ENCODE measurements around the gene NXT2. TPM values are rescaled to one million over a fixed set of nuclear protein-coding genes. Genes with fewer than 3 reads are reported as not detected.
"Not testable (repeated sequence)": the region's sequence is repeated elsewhere in the genome, so short reads cannot be mapped to it uniquely, and the experiment has no call there.

The NXT2 gene
- polyA plus RNA-seq, 1 of the 3 experiments (the other 2 are of a cell fraction), result 16.8 TPM

GRCh38 chrX:109553862-109554261 is 17.2 kb downstream of the NXT2 start:
- no peaks in the 10 kb centered on the region for H3K4me1 ChIP-seq (ENCODE audit: control insufficient read depth in 1 of 2, insufficient read depth in 2 of 2, low read depth in 1 of 2, low read length in 1 of 2)
- 3% methylated on average over 1 of the region's 1 CpG for WGBS (ENCODE audit: low lambda C conversion rate)
- H3K27me3 ChIP-seq (ENCODE audit: insufficient read depth), result peaks cover 18% of the 10 kb centered on the region; the same call in 1 of the 2 replicates
- TF ChIP-seq RFX5 (IDR thresholded peaks at IDR 0.05; ENCODE audit: low read length) (no peak), RXRA (IDR thresholded peaks at IDR 0.05; ENCODE audit: borderline replicate concordance, low read depth) (no peak), FOXM1 (IDR thresholded peaks at IDR 0.05; ENCODE audit: low read depth) (no peak), GABPA (IDR thresholded peaks at IDR 0.05; ENCODE audit: low read depth) (no peak)
- no peaks in the 10 kb centered on the region for H3K36me3 ChIP-seq (replicated peaks in 1 of 2; ENCODE audit: control insufficient read depth in 1 of 2, insufficient read depth in 2 of 2, low read length in 1 of 2)
- no peak overlapping the region for H3K27ac ChIP-seq (ENCODE audit: low read depth in 2 of 2, low read length in 1 of 2)
- H4K20me1 ChIP-seq (ENCODE audit: insufficient read depth), result no peaks in the 10 kb centered on the region
- no peak overlapping the region for H3K9ac ChIP-seq
- no peak overlapping the region for H3K4me3 ChIP-seq (ENCODE audit: low read depth in 2 of 2, low read length in 1 of 2)
- H2AFZ ChIP-seq (ENCODE audit: low read depth), result no peak overlapping the region
- CTCF ChIA-PET, result no interaction called here
- no peaks in the 10 kb centered on the region; the same call in 1 of the 2 replicates for H3K9me3 ChIP-seq
- no peaks in the 10 kb centered on the region for H3K9me2 ChIP-seq
- POLR2A ChIA-PET, result no interaction called here
- H3F3A ChIP-seq (replicated peaks; ENCODE audit: insufficient read depth), result no peaks in the 10 kb centered on the region
- DNase-seq, result no peak
- no peaks in the 10 kb centered on the region for H3K79me2 ChIP-seq (ENCODE audit: insufficient read depth)
- no peak overlapping the region for H3K4me2 ChIP-seq

- H3K36me3 ChIP-seq (replicated peaks in 1 of 2; ENCODE audit: control insufficient read depth in 1 of 2, insufficient read depth in 2 of 2, low read length in 1 of 2); H3K4me3 ChIP-seq (ENCODE audit: low read depth in 2 of 2, low read length in 1 of 2); H3K9me3 ChIP-seq; H3K79me2 ChIP-seq (ENCODE audit: insufficient read depth); DNase-seq; H4K20me1 ChIP-seq (ENCODE audit: insufficient read depth); H2AFZ ChIP-seq (ENCODE audit: low read depth); H3F3A ChIP-seq (replicated peaks; ENCODE audit: insufficient read depth); CTCF ChIA-PET; H3K4me2 ChIP-seq; H3K27ac ChIP-seq (ENCODE audit: low read depth in 2 of 2, low read length in 1 of 2); H3K4me1 ChIP-seq (ENCODE audit: control insufficient read depth in 1 of 2, insufficient read depth in 2 of 2, low read depth in 1 of 2, low read length in 1 of 2); POLR2A ChIA-PET; H3K9me2 ChIP-seq; H3K9ac ChIP-seq: not testable (repeated sequence)
- 28% methylated on average over 4 of the region's 4 CpGs for WGBS (ENCODE audit: low lambda C conversion rate)
- peaks cover 31% of the 10 kb centered on the region for H3K27me3 ChIP-seq (ENCODE audit: insufficient read depth)
Measured at GRCh38 chrX:109576083-109576482, 39.4 kb downstream of the NXT2 start.

GRCh38 chrX:109577055-109577454 is 40.4 kb downstream of the NXT2 start:
- Histone ChIP-seq H4K20me1 (ENCODE audit: insufficient read depth) (no peaks in the 10 kb centered on the region), H3K4me1 (ENCODE audit: control insufficient read depth in 1 of 2, insufficient read depth in 2 of 2, low read depth in 1 of 2, low read length in 1 of 2) (no peaks in the 10 kb centered on the region), H3K9me2 (no peaks in the 10 kb centered on the region), H3K9ac (no peak overlapping the region), H3F3A (replicated peaks; ENCODE audit: insufficient read depth) (no peaks in the 10 kb centered on the region), H3K4me2 (no peak overlapping the region), H3K4me3 (ENCODE audit: low read depth in 2 of 2, low read length in 1 of 2) (no peak overlapping the region), H3K79me2 (ENCODE audit: insufficient read depth) (no peaks in the 10 kb centered on the region), H3K36me3 (replicated peaks in 1 of 2; ENCODE audit: control insufficient read depth in 1 of 2, insufficient read depth in 2 of 2, low read length in 1 of 2) (no peaks in the 10 kb centered on the region), H3K27ac (ENCODE audit: low read depth in 2 of 2, low read length in 1 of 2) (no peak overlapping the region), H2AFZ (ENCODE audit: low read depth) (no peak overlapping the region), H3K27me3 (ENCODE audit: insufficient read depth) (peaks cover 30% of the 10 kb centered on the region), H3K9me3 (no peaks in the 10 kb centered on the region)
- CTCF ChIA-PET, result no interaction called here
- WGBS (ENCODE audit: low lambda C conversion rate), result 3% methylated on average over 2 of the region's 2 CpGs
- TF ChIP-seq NRF1 (IDR thresholded peaks at IDR 0.05; ENCODE audit: low read depth, low read length) (no peak), NFIC (IDR thresholded peaks at IDR 0.05; ENCODE audit: borderline replicate concordance) (no peak), YY1 (IDR thresholded peaks at IDR 0.05; ENCODE audit: low read depth) (no peak), IRF3 (IDR thresholded peaks at IDR 0.05; ENCODE audit: low read depth, low read length) (no peak), USF1 (IDR thresholded peaks at IDR 0.05; ENCODE audit: borderline replicate concordance, low read depth) (no peak), RAD21 (IDR thresholded peaks at IDR 0.05; ENCODE audit: low read length) (no peak), REST (IDR thresholded peaks at IDR 0.05; ENCODE audit: low read depth, low read length) (no peak), RFX5 (IDR thresholded peaks at IDR 0.05; ENCODE audit: low read length) (no peak), SIN3A (IDR thresholded peaks at IDR 0.05; ENCODE audit: borderline replicate concordance, low read depth, low read length) (no peak)
- no peak for DNase-seq
- POLR2A ChIA-PET, result no interaction called here

Measured in SK-N-SH (cell line).